ENCODE measurements around the gene USP54. TPM values are rescaled to one million over a fixed set of nuclear protein-coding genes. Genes with fewer than 3 reads are reported as not detected.
"Not testable (repeated sequence)": the region's sequence is repeated elsewhere in the genome, so short reads cannot be mapped to it uniquely, and the experiment has no call there.

USP54 gene
- total RNA-seq, 1 donor from 2014 or later, result 54.5 TPM

DNA sequence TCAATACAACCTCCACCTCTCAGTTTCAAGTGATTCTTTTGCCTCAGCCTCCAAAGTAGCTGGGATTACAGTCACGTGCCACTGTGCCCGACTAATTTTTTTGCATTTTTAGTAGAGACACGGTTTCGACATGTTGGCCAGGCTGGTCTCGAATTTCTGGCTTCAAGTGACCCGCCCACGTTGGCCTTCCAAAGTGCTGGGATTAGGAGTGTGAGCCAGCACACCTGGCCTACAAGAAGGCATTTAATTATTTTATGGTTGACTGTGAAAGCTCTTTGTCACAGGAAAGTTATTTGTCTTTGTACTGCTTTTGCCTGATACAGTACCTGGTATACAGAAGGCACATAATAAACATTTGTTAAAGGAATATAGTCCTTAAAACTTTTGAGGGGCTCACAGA is 37.3 kb upstream of the USP54 start:
- H3K27ac Mint-ChIP-seq, result no peak overlapping the region

DNA sequence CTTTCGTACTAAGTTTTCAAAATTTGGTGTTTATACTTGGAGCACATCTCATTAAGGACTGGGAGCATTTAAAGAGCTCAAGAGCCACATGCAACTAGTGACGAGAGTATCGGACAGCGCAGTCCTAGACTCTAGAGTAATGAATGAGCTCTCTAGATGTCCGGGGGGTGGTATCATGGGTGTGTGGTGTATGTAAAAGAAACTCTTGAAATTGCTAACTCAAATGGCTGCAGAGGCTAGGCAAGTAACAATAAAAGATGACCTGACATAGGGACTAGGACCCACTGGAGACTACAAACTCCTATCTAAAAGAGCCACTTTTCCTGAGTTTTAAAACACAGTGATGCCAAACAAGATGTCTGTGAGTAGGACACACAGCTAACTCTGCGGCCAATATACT is 36.2 kb upstream of the USP54 start:
- Mint-ChIP-seq H3K27ac (peak overlapping the region; percentile 99), H3K4me3 (peak overlapping the region; percentile 78), H3K4me1 (ENCODE audit: unreplicated experiment) (peaks cover 19% of the 10 kb centered on the region), H3K36me3 (peaks cover 4% of the 10 kb centered on the region), H3K27me3 (no peaks in the 10 kb centered on the region), H3K9me3 (peaks cover 4% of the 10 kb centered on the region)
- no peak for DNase-seq (ENCODE audit: extremely low spot score, unreplicated experiment)
- TF ChIP-seq, protein P1, sequence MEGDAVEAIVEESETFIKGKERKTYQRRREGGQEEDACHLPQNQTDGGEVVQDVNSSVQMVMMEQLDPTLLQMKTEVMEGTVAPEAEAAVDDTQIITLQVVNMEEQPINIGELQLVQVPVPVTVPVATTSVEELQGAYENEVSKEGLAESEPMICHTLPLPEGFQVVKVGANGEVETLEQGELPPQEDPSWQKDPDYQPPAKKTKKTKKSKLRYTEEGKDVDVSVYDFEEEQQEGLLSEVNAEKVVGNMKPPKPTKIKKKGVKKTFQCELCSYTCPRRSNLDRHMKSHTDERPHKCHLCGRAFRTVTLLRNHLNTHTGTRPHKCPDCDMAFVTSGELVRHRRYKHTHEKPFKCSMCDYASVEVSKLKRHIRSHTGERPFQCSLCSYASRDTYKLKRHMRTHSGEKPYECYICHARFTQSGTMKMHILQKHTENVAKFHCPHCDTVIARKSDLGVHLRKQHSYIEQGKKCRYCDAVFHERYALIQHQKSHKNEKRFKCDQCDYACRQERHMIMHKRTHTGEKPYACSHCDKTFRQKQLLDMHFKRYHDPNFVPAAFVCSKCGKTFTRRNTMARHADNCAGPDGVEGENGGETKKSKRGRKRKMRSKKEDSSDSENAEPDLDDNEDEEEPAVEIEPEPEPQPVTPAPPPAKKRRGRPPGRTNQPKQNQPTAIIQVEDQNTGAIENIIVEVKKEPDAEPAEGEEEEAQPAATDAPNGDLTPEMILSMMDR (conservative IDR thresholded peaks at IDR 0.05), result no peak

More for the DNA sequence above, 37.3 kb upstream of the USP54 start:
- no peak for DNase-seq (ENCODE audit: extremely low spot score, unreplicated experiment)
- H3K27me3 Mint-ChIP-seq, result no peaks in the 10 kb centered on the region
- no peak overlapping the region for H3K4me3 Mint-ChIP-seq
- H3K4me1 Mint-ChIP-seq (ENCODE audit: unreplicated experiment), result peaks cover 19% of the 10 kb centered on the region
- TF ChIP-seq, protein P1 (conservative IDR thresholded peaks at IDR 0.05), result no peak
- peaks cover 4% of the 10 kb centered on the region for H3K9me3 Mint-ChIP-seq
- peaks cover 4% of the 10 kb centered on the region for H3K36me3 Mint-ChIP-seq

DNA sequence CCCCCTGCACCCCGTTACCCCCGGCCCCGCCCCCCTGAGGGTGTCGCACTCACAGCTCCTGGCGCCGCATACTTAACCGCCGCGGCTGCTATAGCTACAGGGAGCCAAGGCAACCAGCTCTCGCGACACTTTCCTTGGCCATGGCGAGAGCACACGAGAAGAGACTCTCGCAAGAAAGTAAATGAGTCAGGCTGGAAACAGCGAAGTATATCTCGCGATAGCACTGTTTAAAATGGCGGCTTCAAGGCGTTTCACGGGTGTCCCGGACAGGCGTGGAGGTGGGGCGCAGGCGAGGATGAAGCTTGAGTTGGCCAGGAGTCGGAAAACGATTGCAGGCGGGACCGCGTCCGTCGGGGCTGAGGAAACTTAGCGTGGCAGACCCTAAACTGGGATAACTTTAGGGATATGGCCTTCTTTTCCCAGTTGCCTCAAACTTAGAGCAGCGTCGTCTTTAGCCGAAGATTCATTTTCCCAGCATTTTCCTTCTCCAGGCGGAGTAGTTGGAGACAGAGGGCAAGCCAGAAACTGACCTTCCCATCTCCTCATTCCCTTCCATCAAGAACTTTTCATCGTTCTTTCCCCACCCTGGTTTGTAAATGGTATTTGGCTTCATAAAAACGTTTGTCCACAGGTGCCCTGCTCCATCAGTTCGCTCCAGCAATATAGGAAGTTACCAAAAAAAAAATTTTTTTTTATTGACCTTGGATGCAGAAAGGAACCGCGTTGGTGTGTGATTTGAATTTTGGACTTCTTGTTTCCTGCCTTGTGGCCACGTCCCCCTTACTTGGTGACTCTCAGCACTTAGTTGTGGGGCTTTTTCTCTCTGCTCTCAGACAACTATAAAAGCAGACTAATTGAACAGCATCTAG is 35.0 kb upstream of the USP54 start:
- Mint-ChIP-seq H3K36me3 (peaks cover 10% of the 10 kb centered on the region), H3K4me1 (ENCODE audit: unreplicated experiment) (peaks cover 19% of the 10 kb centered on the region), H3K9me3 (peaks cover 4% of the 10 kb centered on the region), H3K27ac (peak overlapping the region; percentile 99), H3K4me3 (peak overlapping the region; percentile 100), H3K27me3 (no peaks in the 10 kb centered on the region)
- TF ChIP-seq, protein P1 (conservative IDR thresholded peaks at IDR 0.05), result no peak
- DNase-seq (ENCODE audit: extremely low spot score, unreplicated experiment), result peak; percentile 91

DNA sequence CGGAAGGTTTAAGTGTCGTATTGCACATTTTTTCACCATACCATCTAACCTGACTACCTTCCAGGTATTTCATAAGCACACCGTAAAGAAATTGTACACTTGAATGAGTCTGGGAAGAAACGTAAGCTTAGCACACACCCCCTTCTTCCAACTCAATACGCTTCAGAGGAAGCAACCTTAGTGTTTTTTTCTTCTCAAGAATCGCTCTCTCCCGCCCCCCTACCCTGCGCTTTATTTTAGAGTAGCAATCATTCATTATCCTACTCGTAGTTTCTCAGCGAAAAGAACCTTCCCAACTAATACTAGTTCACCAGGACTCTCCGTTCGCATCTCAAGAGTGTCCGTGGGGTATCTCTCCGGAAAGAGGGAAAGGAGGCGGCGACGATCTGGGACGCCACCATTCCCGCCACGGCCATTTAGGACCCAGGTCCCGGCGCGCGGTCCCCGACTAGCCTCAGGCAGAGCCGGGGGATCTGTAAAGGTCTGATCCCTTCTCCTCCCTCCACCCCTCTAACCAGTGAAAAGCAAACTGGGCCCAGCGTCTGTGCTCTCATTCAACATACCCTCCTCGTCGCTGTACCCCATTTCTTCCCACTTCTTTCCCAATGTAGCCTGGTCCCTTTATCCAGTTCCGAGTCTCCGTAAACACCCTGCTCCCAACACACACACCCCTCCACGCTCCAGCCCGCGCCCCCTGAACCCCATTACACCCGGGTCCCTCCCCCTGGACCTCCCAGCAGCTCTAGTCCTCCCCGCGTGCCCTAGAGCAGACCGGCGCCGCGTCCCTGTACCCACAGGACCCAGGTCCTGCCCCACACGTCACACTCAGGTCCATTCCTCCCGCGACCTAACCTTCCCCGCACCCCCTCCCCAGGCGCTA is 34.1 kb upstream of the USP54 start:
- DNase-seq (ENCODE audit: extremely low spot score, unreplicated experiment), result no peak
- no peaks in the 10 kb centered on the region for H3K27me3 Mint-ChIP-seq
- peaks cover 4% of the 10 kb centered on the region for H3K9me3 Mint-ChIP-seq
- peak overlapping the region; percentile 100 for H3K4me3 Mint-ChIP-seq
- H3K4me1 Mint-ChIP-seq (ENCODE audit: unreplicated experiment), result peaks cover 19% of the 10 kb centered on the region
- H3K27ac Mint-ChIP-seq, result peak overlapping the region; percentile 99
- TF ChIP-seq, protein P1 (conservative IDR thresholded peaks at IDR 0.05), result no peak
- peaks cover 10% of the 10 kb centered on the region for H3K36me3 Mint-ChIP-seq

DNA sequence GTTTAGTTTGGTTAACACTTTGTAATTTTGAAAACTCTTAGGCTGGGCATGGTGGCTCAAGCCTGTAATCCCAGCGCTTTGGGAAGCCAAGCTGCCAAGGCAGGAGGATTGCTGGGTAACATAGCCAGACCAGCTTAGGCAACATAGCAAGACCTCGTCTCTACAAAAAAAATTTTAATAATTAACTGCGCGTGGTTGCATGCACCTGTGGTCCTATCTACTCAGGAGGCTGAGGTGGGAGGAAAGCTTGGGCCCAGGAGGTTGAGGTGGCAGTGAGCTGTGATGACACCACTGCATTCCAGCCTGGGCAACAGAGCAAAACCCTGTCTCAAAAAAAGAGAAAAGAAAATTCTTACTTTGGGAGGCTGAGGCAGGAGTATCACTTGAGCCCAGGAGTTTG is 31.9 kb upstream of the USP54 start:
- no peak for DNase-seq (ENCODE audit: extremely low spot score, unreplicated experiment)
- H3K4me1 Mint-ChIP-seq (ENCODE audit: unreplicated experiment), result peaks cover 19% of the 10 kb centered on the region
- H3K4me3 Mint-ChIP-seq, result no peak overlapping the region
- H3K27ac Mint-ChIP-seq, result no peak overlapping the region
- TF ChIP-seq, protein P1 (conservative IDR thresholded peaks at IDR 0.05), result no peak
- peaks cover 10% of the 10 kb centered on the region for H3K36me3 Mint-ChIP-seq
- peaks cover 4% of the 10 kb centered on the region for H3K9me3 Mint-ChIP-seq
- no peaks in the 10 kb centered on the region for H3K27me3 Mint-ChIP-seq

DNA sequence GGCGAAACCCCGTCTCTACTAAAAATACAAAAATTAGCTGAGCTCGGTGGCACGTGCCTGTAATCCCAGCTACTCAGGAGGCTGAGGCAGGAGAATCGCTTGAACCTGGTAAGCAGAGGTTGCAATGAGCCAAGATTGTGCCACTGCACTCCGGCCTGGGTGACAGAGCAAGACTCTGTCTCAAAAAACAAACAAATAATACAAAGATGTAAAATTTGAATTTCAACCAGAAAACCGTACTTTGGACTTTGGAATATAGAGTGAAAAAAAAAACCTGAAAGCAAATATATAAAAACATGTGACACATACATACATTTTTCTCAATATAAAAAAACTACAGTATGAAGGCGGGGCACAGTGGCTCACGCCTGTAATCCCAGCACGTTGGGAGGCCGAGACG is 29.8 kb upstream of the USP54 start:
- not testable (repeated sequence) for DNase-seq (ENCODE audit: extremely low spot score, unreplicated experiment); H3K27ac Mint-ChIP-seq; H3K27me3 Mint-ChIP-seq; H3K4me3 Mint-ChIP-seq; H3K9me3 Mint-ChIP-seq; H3K36me3 Mint-ChIP-seq
- H3K4me1 Mint-ChIP-seq (ENCODE audit: unreplicated experiment), result peaks cover 11% of the 10 kb centered on the region

DNA sequence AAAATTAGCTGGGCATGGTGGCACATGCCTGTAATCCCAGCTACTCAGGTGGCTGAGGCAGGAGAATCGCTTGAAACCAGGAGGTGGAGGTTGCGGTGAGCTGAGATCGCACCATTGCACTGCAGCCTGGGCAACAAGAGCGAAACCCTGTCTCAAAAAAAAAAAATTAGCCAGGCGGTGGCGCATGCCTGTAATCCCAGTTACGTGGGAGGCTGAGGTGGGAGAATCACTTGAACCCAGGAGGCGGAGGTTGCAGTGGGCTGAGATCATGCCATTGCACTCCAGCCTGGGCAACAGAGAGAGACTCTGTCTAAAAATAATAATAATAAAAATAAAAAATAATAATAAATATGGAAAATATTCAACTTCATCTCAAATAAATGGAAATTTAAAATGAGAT is 26.0 kb upstream of the USP54 start:
- not testable (repeated sequence) for DNase-seq (ENCODE audit: extremely low spot score, unreplicated experiment); H3K4me3 Mint-ChIP-seq; H3K9me3 Mint-ChIP-seq; H3K4me1 Mint-ChIP-seq (ENCODE audit: unreplicated experiment); H3K27ac Mint-ChIP-seq; H3K27me3 Mint-ChIP-seq; H3K36me3 Mint-ChIP-seq
